Testis (tissue), 2 donors: Measurements from ENCODE around the gene OSTN.

Source experiments
- POLR2A ChIP-seq: fragments of 450-650 bp; IDR thresholded peaks from one replicate; pipeline ENCODE4 v1.6.1; 2017; ENCODE audit warnings: antibody characterized with exemption, mild to moderate bottlenecking, moderate library complexity
- TF ChIP-seq, protein P1 (sequence below), 3 experiments: fragments of 450-650 bp in 2 of 3; fragments of 200-600 bp in 1 of 3; sonication (generic) in 1 of 3; IDR thresholded peaks; one replicate each; pipeline ENCODE4 v1.5.1; 2016 to 2019; ENCODE audit warnings: antibody characterized with exemption in 3 of 3, mild to moderate bottlenecking in 2 of 3, moderate library complexity in 1 of 3

- no peak for TF ChIP-seq POLR2A
- TF ChIP-seq, protein P1, sequence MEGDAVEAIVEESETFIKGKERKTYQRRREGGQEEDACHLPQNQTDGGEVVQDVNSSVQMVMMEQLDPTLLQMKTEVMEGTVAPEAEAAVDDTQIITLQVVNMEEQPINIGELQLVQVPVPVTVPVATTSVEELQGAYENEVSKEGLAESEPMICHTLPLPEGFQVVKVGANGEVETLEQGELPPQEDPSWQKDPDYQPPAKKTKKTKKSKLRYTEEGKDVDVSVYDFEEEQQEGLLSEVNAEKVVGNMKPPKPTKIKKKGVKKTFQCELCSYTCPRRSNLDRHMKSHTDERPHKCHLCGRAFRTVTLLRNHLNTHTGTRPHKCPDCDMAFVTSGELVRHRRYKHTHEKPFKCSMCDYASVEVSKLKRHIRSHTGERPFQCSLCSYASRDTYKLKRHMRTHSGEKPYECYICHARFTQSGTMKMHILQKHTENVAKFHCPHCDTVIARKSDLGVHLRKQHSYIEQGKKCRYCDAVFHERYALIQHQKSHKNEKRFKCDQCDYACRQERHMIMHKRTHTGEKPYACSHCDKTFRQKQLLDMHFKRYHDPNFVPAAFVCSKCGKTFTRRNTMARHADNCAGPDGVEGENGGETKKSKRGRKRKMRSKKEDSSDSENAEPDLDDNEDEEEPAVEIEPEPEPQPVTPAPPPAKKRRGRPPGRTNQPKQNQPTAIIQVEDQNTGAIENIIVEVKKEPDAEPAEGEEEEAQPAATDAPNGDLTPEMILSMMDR (IDR thresholded peaks at IDR 0.05): no peak
Observed at GRCh38 chr3:191239407-191240031, 40.5 kb downstream of the OSTN start.
